ENCODE data around the gene RGS18. TPM values are rescaled to one million over a fixed set of nuclear protein-coding genes. Genes with fewer than 3 reads are reported as not detected.

Gene RGS18
- total RNA-seq, 1 donor from 2014 or later = not detected

DNA sequence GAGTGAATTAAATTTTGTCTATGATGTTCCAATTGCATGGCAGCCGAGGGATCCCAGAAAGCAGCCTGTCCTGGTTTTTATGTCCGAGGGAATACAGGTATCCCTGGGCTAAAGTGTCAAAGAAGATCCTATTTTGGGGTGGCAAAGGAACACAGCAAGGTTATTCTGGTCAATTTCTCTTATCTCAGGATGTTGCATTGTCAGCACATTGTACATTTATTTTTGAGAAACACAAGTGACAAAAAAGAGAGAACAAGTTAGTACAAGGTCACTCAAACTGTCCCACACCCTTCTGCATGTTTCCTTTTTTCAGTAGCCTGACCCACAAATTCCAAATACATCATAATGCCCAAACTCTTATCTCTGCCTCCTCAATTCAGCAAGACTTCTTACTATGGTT lies 17.7 kb downstream of the RGS18 start:
- no peak for DNase-seq (ENCODE audit: low read depth)
- Histone ChIP-seq H3K36me3 (ENCODE audit: control insufficient read depth, insufficient read depth, low read length) (no peaks in the 10 kb centered on the region), H3K27me3 (ENCODE audit: control insufficient read depth, insufficient read depth, low read length) (no peaks in the 10 kb centered on the region), H3K4me3 (ENCODE audit: low read depth, low read length) (no peak overlapping the region)
- TF ChIP-seq, protein P1, sequence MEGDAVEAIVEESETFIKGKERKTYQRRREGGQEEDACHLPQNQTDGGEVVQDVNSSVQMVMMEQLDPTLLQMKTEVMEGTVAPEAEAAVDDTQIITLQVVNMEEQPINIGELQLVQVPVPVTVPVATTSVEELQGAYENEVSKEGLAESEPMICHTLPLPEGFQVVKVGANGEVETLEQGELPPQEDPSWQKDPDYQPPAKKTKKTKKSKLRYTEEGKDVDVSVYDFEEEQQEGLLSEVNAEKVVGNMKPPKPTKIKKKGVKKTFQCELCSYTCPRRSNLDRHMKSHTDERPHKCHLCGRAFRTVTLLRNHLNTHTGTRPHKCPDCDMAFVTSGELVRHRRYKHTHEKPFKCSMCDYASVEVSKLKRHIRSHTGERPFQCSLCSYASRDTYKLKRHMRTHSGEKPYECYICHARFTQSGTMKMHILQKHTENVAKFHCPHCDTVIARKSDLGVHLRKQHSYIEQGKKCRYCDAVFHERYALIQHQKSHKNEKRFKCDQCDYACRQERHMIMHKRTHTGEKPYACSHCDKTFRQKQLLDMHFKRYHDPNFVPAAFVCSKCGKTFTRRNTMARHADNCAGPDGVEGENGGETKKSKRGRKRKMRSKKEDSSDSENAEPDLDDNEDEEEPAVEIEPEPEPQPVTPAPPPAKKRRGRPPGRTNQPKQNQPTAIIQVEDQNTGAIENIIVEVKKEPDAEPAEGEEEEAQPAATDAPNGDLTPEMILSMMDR (IDR thresholded peaks at IDR 0.05; ENCODE audit: insufficient read depth, low read length, poor library complexity, severe bottlenecking) = no peak

- TF ChIP-seq, protein P1 (IDR thresholded peaks at IDR 0.05; ENCODE audit: insufficient read depth, low read length, poor library complexity, severe bottlenecking) = no peak
- DNase-seq (ENCODE audit: low read depth) = no peak
- Histone ChIP-seq H3K27me3 (ENCODE audit: control insufficient read depth, insufficient read depth, low read length) (no peaks in the 10 kb centered on the region), H3K36me3 (ENCODE audit: control insufficient read depth, insufficient read depth, low read length) (no peaks in the 10 kb centered on the region), H3K4me3 (ENCODE audit: low read depth, low read length) (no peak overlapping the region)
Measured at GRCh38 chr1:192183788-192184187, 25.5 kb downstream of the RGS18 start.

DNA sequence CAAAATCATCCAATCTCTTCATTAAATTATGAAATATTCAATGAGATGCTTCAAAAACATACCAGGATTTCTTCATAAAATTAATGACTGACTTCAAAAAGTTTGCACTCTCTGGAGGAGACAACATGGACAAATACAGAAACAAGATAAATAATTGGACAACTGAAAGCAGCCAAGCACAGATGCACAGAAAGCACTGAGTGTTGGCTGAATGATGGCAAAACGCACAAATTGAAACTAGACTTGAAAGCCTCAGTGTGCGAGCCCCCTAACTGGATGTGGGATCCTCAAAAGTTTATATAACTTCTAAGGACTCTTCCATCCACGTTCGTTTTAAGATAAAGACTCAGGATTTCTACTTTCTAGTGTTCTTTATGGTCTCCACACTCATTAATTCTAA lies 27.9 kb downstream of the RGS18 start:
- no peaks in the 10 kb centered on the region for H3K36me3 ChIP-seq (ENCODE audit: control insufficient read depth, insufficient read depth, low read length)
- no peaks in the 10 kb centered on the region for H3K27me3 ChIP-seq (ENCODE audit: control insufficient read depth, insufficient read depth, low read length)
- no peak overlapping the region for H3K4me3 ChIP-seq (ENCODE audit: low read depth, low read length)
- no peak for DNase-seq (ENCODE audit: low read depth)
- TF ChIP-seq, protein P1 (IDR thresholded peaks at IDR 0.05; ENCODE audit: insufficient read depth, low read length, poor library complexity, severe bottlenecking) = no peak

DNA sequence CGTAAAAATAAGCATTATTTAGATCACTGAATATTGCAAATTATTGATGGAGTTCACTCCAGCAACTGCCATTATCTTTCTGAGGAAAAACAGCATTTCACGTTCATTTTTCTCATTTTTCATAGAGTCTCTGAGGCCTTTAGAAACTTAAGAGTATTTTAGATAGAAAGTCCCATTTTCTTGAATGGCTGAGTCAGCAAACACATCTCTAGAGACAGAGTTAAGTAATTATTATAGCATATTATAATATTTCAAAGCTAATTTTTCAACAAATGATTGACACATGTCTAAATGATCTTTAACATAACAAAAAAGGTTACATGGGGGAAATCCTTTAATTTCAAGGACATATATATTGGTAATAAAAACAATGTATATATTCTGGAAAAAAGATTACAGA lies 31.8 kb downstream of the RGS18 start:
- TF ChIP-seq, protein P1 (IDR thresholded peaks at IDR 0.05; ENCODE audit: insufficient read depth, low read length, poor library complexity, severe bottlenecking) = no peak
- Histone ChIP-seq H3K27me3 (ENCODE audit: control insufficient read depth, insufficient read depth, low read length) (no peaks in the 10 kb centered on the region), H3K4me3 (ENCODE audit: low read depth, low read length) (no peak overlapping the region), H3K36me3 (ENCODE audit: control insufficient read depth, insufficient read depth, low read length) (no peaks in the 10 kb centered on the region)
- no peak for DNase-seq (ENCODE audit: low read depth)

DNA sequence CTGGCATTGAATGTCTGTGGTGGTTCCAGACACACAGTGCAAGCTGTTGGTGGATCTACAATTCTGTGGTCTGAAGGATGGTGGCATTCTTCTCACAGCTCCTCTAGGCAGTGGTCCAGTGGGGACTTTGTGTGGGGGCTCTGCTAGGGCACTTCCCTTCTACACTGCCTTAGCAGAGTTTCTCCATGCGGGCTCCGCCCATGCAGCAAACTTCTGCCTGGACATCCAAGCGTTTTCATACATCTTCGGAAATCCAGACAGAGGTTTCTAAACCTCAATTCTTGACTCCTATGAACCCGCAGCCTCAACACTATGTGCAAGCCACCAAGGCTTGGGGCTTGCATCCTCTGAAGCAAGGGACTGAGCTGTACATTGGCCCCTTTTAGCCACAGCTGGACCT lies 43.0 kb downstream of the RGS18 start:
- TF ChIP-seq, protein P1 (IDR thresholded peaks at IDR 0.05; ENCODE audit: insufficient read depth, low read length, poor library complexity, severe bottlenecking) = no peak
- no peak overlapping the region for H3K4me3 ChIP-seq (ENCODE audit: low read depth, low read length)
- H3K27me3 ChIP-seq (ENCODE audit: control insufficient read depth, insufficient read depth, low read length) = no peaks in the 10 kb centered on the region
- no peak for DNase-seq (ENCODE audit: low read depth)
- no peaks in the 10 kb centered on the region for H3K36me3 ChIP-seq (ENCODE audit: control insufficient read depth, insufficient read depth, low read length)

- no peaks in the 10 kb centered on the region for H3K27me3 ChIP-seq (ENCODE audit: control insufficient read depth, insufficient read depth, low read length)
- TF ChIP-seq, protein P1 (IDR thresholded peaks at IDR 0.05; ENCODE audit: insufficient read depth, low read length, poor library complexity, severe bottlenecking) = no peak
- no peak for DNase-seq (ENCODE audit: low read depth)
- H3K36me3 ChIP-seq (ENCODE audit: control insufficient read depth, insufficient read depth, low read length) = no peaks in the 10 kb centered on the region
- H3K4me3 ChIP-seq (ENCODE audit: low read depth, low read length) = no peak overlapping the region
Measured at GRCh38 chr1:192224396-192224795, 66.1 kb downstream of the RGS18 start.
